SK-N-SH treated with all-trans-retinoic acid at 6 μM for 48 hours (cell line): Measurements from ENCODE around the gene CALML3.

Experiments
- ATAC-seq: fragments of 200-7000 bp; cut with Tn5 transposase; 3 replicates; pipeline ENCODE4 v1.9.1; 2020; ENCODE audit warnings: mild to moderate bottlenecking, moderate library complexity
- ARNTL ChIP-seq: fragments of 450-650 bp; formaldehyde crosslinking; IDR thresholded peaks from 2 replicates; pipeline ENCODE4 v1.5.0; 2020; ENCODE audit warnings: low read depth, mild to moderate bottlenecking, moderate library complexity, borderline replicate concordance
- BACH2 ChIP-seq: fragments of 250-450 bp; sonication (Bioruptor Pico); IDR thresholded peaks from 2 replicates; pipeline ENCODE4 v1.9.0; 2021; ENCODE audit warnings: mild to moderate bottlenecking, borderline replicate concordance
- CREB5 ChIP-seq: fragments of 250-450 bp; sonication (Bioruptor Pico); IDR thresholded peaks from 2 replicates; pipeline ENCODE4 v1.5.1; 2020; ENCODE audit warnings: low read depth, mild to moderate bottlenecking, moderate library complexity
- CSDC2 ChIP-seq: fragments of 250-450 bp; sonication (Bioruptor Pico); IDR thresholded peaks from 2 replicates; pipeline ENCODE4 v1.5.0; 2020; ENCODE audit warnings: mild to moderate bottlenecking, moderate library complexity
- CSRNP3 ChIP-seq: fragments of 250-450 bp; sonication (Bioruptor Pico); IDR thresholded peaks from 2 replicates; pipeline ENCODE4 v1.5.1; 2021; ENCODE audit warnings: mild to moderate bottlenecking, moderate library complexity
- ESRRG ChIP-seq: fragments of 250-450 bp; sonication (Bioruptor Pico); IDR thresholded peaks from 2 replicates; pipeline ENCODE4 v1.6.1; 2021; ENCODE audit warnings: mild to moderate bottlenecking
- GLIS3 ChIP-seq: fragments of 250-450 bp; sonication (Bioruptor Pico); IDR thresholded peaks from 2 replicates; pipeline ENCODE4 v1.5.0; 2020; ENCODE audit warnings: mild to moderate bottlenecking, moderate library complexity
- ISL1 ChIP-seq: fragments of 250-450 bp; sonication (Bioruptor Pico); IDR thresholded peaks from 2 replicates; pipeline ENCODE4 v2.1.2; 2022; ENCODE audit warnings: mild to moderate bottlenecking, moderate library complexity
- PATZ1 ChIP-seq: fragments of 250-450 bp; sonication (Bioruptor Pico); IDR thresholded peaks from 2 replicates; pipeline ENCODE4 v1.8.0; 2020; ENCODE audit warnings: mild to moderate bottlenecking, moderate library complexity, borderline replicate concordance
- POU6F1 ChIP-seq: fragments of 250-450 bp; sonication (Bioruptor Pico); IDR thresholded peaks from 2 replicates; pipeline ENCODE4 v1.8.0; 2021; ENCODE audit warnings: low read depth, mild to moderate bottlenecking, moderate library complexity, borderline replicate concordance
- SNAI2 ChIP-seq: fragments of 250-450 bp; sonication (Bioruptor Pico); IDR thresholded peaks from 2 replicates; pipeline ENCODE4 v1.5.0; 2020; ENCODE audit warnings: mild to moderate bottlenecking, moderate library complexity
- TCF4 ChIP-seq: fragments of 250-450 bp; sonication (Bioruptor Pico); IDR thresholded peaks from 2 replicates; pipeline ENCODE4 v1.8.0; 2021; ENCODE audit warnings: mild to moderate bottlenecking, moderate library complexity, borderline replicate concordance
- TOX ChIP-seq: fragments of 250-450 bp; sonication (Bioruptor Pico); IDR thresholded peaks from 2 replicates; pipeline ENCODE4 v1.8.0; 2021; ENCODE audit warnings: mild to moderate bottlenecking, moderate library complexity, borderline replicate concordance
- TSHZ2 ChIP-seq: fragments of 250-450 bp; sonication (Bioruptor Pico); IDR thresholded peaks from 2 replicates; pipeline ENCODE4 v1.5.0; 2020; ENCODE audit warnings: mild to moderate bottlenecking, moderate library complexity
- ZC3H10 ChIP-seq: fragments of 250-450 bp; sonication (Bioruptor Pico); IDR thresholded peaks from 2 replicates; pipeline ENCODE4 v1.5.1; 2021; ENCODE audit warnings: mild to moderate bottlenecking, moderate library complexity
- ZFP3 ChIP-seq: fragments of 250-450 bp; sonication (Bioruptor Pico); IDR thresholded peaks from 2 replicates; pipeline ENCODE4 v1.5.0; 2020; ENCODE audit warnings: mild to moderate bottlenecking, moderate library complexity
- ZFP30 ChIP-seq: fragments of 450-650 bp; formaldehyde crosslinking; IDR thresholded peaks from 2 replicates; pipeline ENCODE4 v1.5.0; 2022; ENCODE audit warnings: mild to moderate bottlenecking, moderate library complexity
- ZNF565 ChIP-seq: fragments of 450-650 bp; formaldehyde crosslinking; conservative IDR thresholded peaks from 2 replicates; pipeline ENCODE4 v1.5.0; 2020; ENCODE audit warnings: low read depth, mild to moderate bottlenecking, moderate library complexity
- ZNF70 ChIP-seq: fragments of 450-650 bp; formaldehyde crosslinking; IDR thresholded peaks from 2 replicates; pipeline ENCODE4 v1.5.0; 2020; ENCODE audit warnings: mild to moderate bottlenecking, moderate library complexity
- ZNF8 ChIP-seq: fragments of 450-650 bp; formaldehyde crosslinking; IDR thresholded peaks from 2 replicates; pipeline ENCODE4 v1.5.0; 2020; ENCODE audit warnings: mild to moderate bottlenecking, moderate library complexity

CALML3 gene

GRCh38 chr10:5508161-5508604, 16.6 kb upstream of the CALML3 start:
- TF ChIP-seq ISL1 (CRISPR knock-in tag) (no peak), CREB5 (CRISPR knock-in tag) (no peak), POU6F1 (CRISPR knock-in tag) (no peak), TOX (CRISPR knock-in tag) (no peak), CSRNP3 (CRISPR knock-in tag) (no peak), TCF4 (no peak), PATZ1 (CRISPR knock-in tag) (no peak), CSDC2 (no peak), TSHZ2 (no peak), ZFP30 (CRISPR knock-in tag) (no peak)
- TF ChIP-seq, all 23 proteins: peak for 0

GRCh38 chr10:5508786-5509185, 16.0 kb upstream of the CALML3 start:
- ATAC-seq: no peak
- no peak for TF ChIP-seq CREB5 (CRISPR knock-in tag)
- TF ChIP-seq ZFP3 (CRISPR knock-in tag): no peak
- TF ChIP-seq ISL1 (CRISPR knock-in tag): no peak
- no peak for TF ChIP-seq ESRRG (CRISPR knock-in tag)
- TF ChIP-seq ARNTL: no peak
- no peak for TF ChIP-seq ZFP30 (CRISPR knock-in tag)
- TF ChIP-seq ZNF70: no peak
- TF ChIP-seq CSRNP3 (CRISPR knock-in tag): no peak
- TF ChIP-seq SNAI2: no peak
- TF ChIP-seq GLIS3 (CRISPR knock-in tag): no peak
- no peak for TF ChIP-seq BACH2
- no peak for TF ChIP-seq ZNF8 (CRISPR knock-in tag)
- no peak for TF ChIP-seq ZC3H10 (CRISPR knock-in tag)
- TF ChIP-seq ZNF565 (CRISPR knock-in tag): no peak
- no peak for TF ChIP-seq TCF4

More at GRCh38 chr10:5508161-5508604, 16.6 kb upstream of the CALML3 start:
- ATAC-seq: no peak
